ENCODE data around the gene ERMARD. TPM values are rescaled to one million over a fixed set of nuclear protein-coding genes. Genes with fewer than 3 reads are reported as not detected.

The ERMARD gene
- total RNA-seq, 4 donors from 2014 or later: 9.0 to 18.9 (median 11.2) TPM

- intact Hi-C loops (cut with DNase I; ENCODE audit: low total_unique reads): loop anchor here (1.0 to 10.0 kb wide), 3 partner anchors 22 to 831 kb away; partner anchors contain the start of genes C6orf120, DYNLT2, ERMARD and PSMB1
- Histone ChIP-seq H3K27ac (peak overlapping the region; percentile 72 to 85 (median 78)), H3K36me3 (no peaks in the 10 kb centered on the region), H3K4me3 (peak overlapping the region in 2 of 4 donors; percentile 35 to 63), H3K4me1 (peaks cover 37 to 44% of the 10 kb centered on the region in 2 donors), H3K27me3 (no peaks in the 10 kb centered on the region), H3K9me3 (no peaks in the 10 kb centered on the region)
- TF ChIP-seq POLR2A (IDR thresholded peaks at IDR 0.05) (peak; percentile 18 to 32), CTCF (IDR thresholded peaks at IDR 0.05 in 4 of 5, conservative IDR thresholded peaks at IDR 0.05 in 1 of 5) (no peak)
- peak in 1 of 2 donors; percentile 21 for DNase-seq
- peak; percentile 67 to 72 for ATAC-seq
- in situ Hi-C loops (cut with MboI; ENCODE audit: low sequenced_read_pairs in 4 of 4): no loop called here
Measured at GRCh38 chr6:169723991-169724493, 27.4 kb upstream of the ERMARD start.

- Histone ChIP-seq H3K9me3 (no peaks in the 10 kb centered on the region), H3K27ac (peak within 1 kb of the TSS; percentile 85 to 98 (median 92)), H3K4me1 (peaks cover 37 to 39% of the 10 kb centered on the region in 2 donors), H3K27me3 (no peaks in the 10 kb centered on the region), H3K4me3 (peak within 1 kb of the TSS; percentile 63 to 86 (median 81)), H3K36me3 (no peaks in the 10 kb centered on the region)
- DNase-seq (peak in 1 of 2 donors; percentile 25), ATAC-seq (peak; percentile 50 to 53)
- intact Hi-C loops (cut with DNase I; ENCODE audit: low total_unique reads): loop anchor here (10.0 kb wide), 1 partner anchor 830 kb away; the partner anchor contains the start of genes PSMB1 and TBP
- no peak for TF ChIP-seq POLR2A (IDR thresholded peaks at IDR 0.05)
- TF ChIP-seq CTCF (IDR thresholded peaks at IDR 0.05 in 4 of 5, conservative IDR thresholded peaks at IDR 0.05 in 1 of 5): no peak
- in situ Hi-C loops (cut with MboI; ENCODE audit: low sequenced_read_pairs in 4 of 4): no loop called here
Measured at GRCh38 chr6:169724494-169725124, 26.8 kb upstream of the ERMARD start, which contains the start of gene PHF10. Gene PHF10, minus strand, starts transcription at chr6:169724500. Its CDS starts 569 bp downstream, at chr6:169723931.

GRCh38 chr6:169725125-169726048 lies 26.0 kb upstream of the ERMARD start:
- peak overlapping the region; percentile 83 to 92 (median 86) for H3K27ac ChIP-seq
- no peaks in the 10 kb centered on the region for H3K9me3 ChIP-seq
- H3K36me3 ChIP-seq: no peaks in the 10 kb centered on the region
- ATAC-seq (peak; percentile 18 to 28), DNase-seq (peak; percentile 41 to 53)
- TF ChIP-seq POLR2A (IDR thresholded peaks at IDR 0.05) (peak; percentile 29 to 31), CTCF (IDR thresholded peaks at IDR 0.05 in 4 of 5, conservative IDR thresholded peaks at IDR 0.05 in 1 of 5) (no peak)
- intact Hi-C loops (cut with DNase I; ENCODE audit: low total_unique reads): loop anchor here (10.0 kb wide), 1 partner anchor 829 kb away; the partner anchor contains the start of genes PSMB1 and TBP
- H3K27me3 ChIP-seq: no peaks in the 10 kb centered on the region
- in situ Hi-C loops (cut with MboI; ENCODE audit: low sequenced_read_pairs in 4 of 4): no loop called here
- peaks cover 34% of the 10 kb centered on the region in 2 donors for H3K4me1 ChIP-seq
- H3K4me3 ChIP-seq: peak overlapping the region; percentile 63 to 86 (median 73)

- ATAC-seq (no peak), DNase-seq (no peak)
- H3K27me3 ChIP-seq: no peaks in the 10 kb centered on the region
- H3K4me1 ChIP-seq: peaks cover 27 to 28% of the 10 kb centered on the region in 2 donors
- no peak overlapping the region for H3K4me3 ChIP-seq
- peak overlapping the region in 1 of 4 donors; percentile 92 for H3K27ac ChIP-seq
- no peaks in the 10 kb centered on the region for H3K9me3 ChIP-seq
- no peaks in the 10 kb centered on the region for H3K36me3 ChIP-seq
- intact Hi-C loops (cut with DNase I; ENCODE audit: low total_unique reads): loop anchor here (10.0 kb wide), 1 partner anchor 829 kb away; the partner anchor contains the start of genes PSMB1 and TBP
- no peak for TF ChIP-seq POLR2A (IDR thresholded peaks at IDR 0.05)
- no peak for TF ChIP-seq CTCF (IDR thresholded peaks at IDR 0.05 in 4 of 5, conservative IDR thresholded peaks at IDR 0.05 in 1 of 5)
- in situ Hi-C loops (cut with MboI; ENCODE audit: low sequenced_read_pairs in 4 of 4): no loop called here
Measured at GRCh38 chr6:169726049-169726400, 25.4 kb upstream of the ERMARD start.

Data from gastrocnemius medialis (tissue), 4 donors.